OCI-LY7 (cell line): ENCODE results near the gene ZSWIM5. TPM values are rescaled to one million over a fixed set of nuclear protein-coding genes. Genes with fewer than 3 reads are reported as not detected.

Source experiments
- BruUV-seq: library from RNA; stranded (reverse); fragments of 400-500 nt; replicated peaks from 2 replicates; lab custom pipeline; 2021; lab: Mats Ljungman, UMichigan
- CTCF ChIA-PET: fragments of 300-600 bp; sonication (Branson Sonifier 250); formaldehyde crosslinking; loops from one replicate; lab custom pipeline; 2022; ENCODE audit warnings: antibody characterized with exemption; ENCODE audit not compliant: unreplicated experiment; lab: Charles Lee
- POLR2A ChIA-PET: fragments of 300-600 bp; sonication (Branson Sonifier 250); formaldehyde crosslinking; loops from one replicate; lab custom pipeline; 2022; ENCODE audit warnings: antibody characterized with exemption; lab: Charles Lee
- DNase-seq: peaks from one replicate; pipeline ENCODE4 v3.0.0-alpha.2; 2015; ENCODE audit warnings: low spot score
- H2AFZ ChIP-seq: fragments of 200-600 bp; sonication (generic), shearing (Covaris generic); 2 replicates; pipeline ENCODE4 v1.6.1; 2014; ENCODE audit warnings: mild to moderate bottlenecking, antibody characterized with exemption, low read length, moderate library complexity
- H3K27ac ChIP-seq: fragments of 200-600 bp; sonication (generic); 2 replicates; pipeline ENCODE4 v1.5.1; 2014; ENCODE audit warnings: mixed run types, low read depth, mild to moderate bottlenecking, moderate library complexity, low read length, inconsistent platforms; ENCODE audit not compliant: poor library complexity, severe bottlenecking
- H3K36me3 ChIP-seq: fragments of 200-600 bp; sonication (generic); 2 replicates; pipeline ENCODE4 v1.6.1; 2014; ENCODE audit warnings: mild to moderate bottlenecking, antibody characterized with exemption, low read length, moderate library complexity, mixed read lengths; ENCODE audit not compliant: insufficient read depth
- H3K4me1 ChIP-seq: fragments of 200-600 bp; sonication (generic); 2 replicates; pipeline ENCODE4 v1.5.1; 2014; ENCODE audit warnings: mild to moderate bottlenecking, low read length; ENCODE audit not compliant: insufficient read depth, poor library complexity, severe bottlenecking
- H3K4me2 ChIP-seq: fragments of 200-600 bp; sonication (generic); 2 replicates; pipeline ENCODE4 v1.6.1; 2014; ENCODE audit warnings: mild to moderate bottlenecking, low read length
- H3K4me3 ChIP-seq: fragments of 200-600 bp; sonication (generic); 2 replicates; pipeline ENCODE4 v1.5.1; 2014; ENCODE audit warnings: mild to moderate bottlenecking, low read depth, low read length; ENCODE audit not compliant: poor library complexity, severe bottlenecking
- H3K79me2 ChIP-seq: fragments of 200-600 bp; sonication (generic); 2 replicates; pipeline ENCODE4 v1.6.1; 2016; ENCODE audit warnings: low read depth, mild to moderate bottlenecking, low read length, moderate library complexity, mixed read lengths; ENCODE audit not compliant: insufficient read depth
- H3K9me2 ChIP-seq: fragments of 200-600 bp; sonication (generic); 2 replicates; pipeline ENCODE4 v1.6.1; 2016; ENCODE audit warnings: mild to moderate bottlenecking, low read length, mixed read lengths; ENCODE audit not compliant: insufficient read depth
- H3K9me3 ChIP-seq: fragments of 200-600 bp; sonication (generic); 2 replicates; pipeline ENCODE4 v1.6.1; 2014; ENCODE audit warnings: mild to moderate bottlenecking, mixed run types, low read length, mixed read lengths
- H4K20me1 ChIP-seq: fragments of 200-600 bp; sonication (generic); 2 replicates; pipeline ENCODE4 v1.6.1; 2014; ENCODE audit warnings: mild to moderate bottlenecking, antibody characterized with exemption, low read length, moderate library complexity, mixed read lengths; ENCODE audit not compliant: insufficient read depth
- CTCF ChIP-seq: fragments of 200-600 bp; sonication (generic); conservative IDR thresholded peaks from 2 replicates; pipeline ENCODE4 v1.5.1; 2014; ENCODE audit warnings: mild to moderate bottlenecking, antibody characterized with exemption, low read length, moderate library complexity, mixed read lengths
- EZH2phosphoT487 ChIP-seq: fragments of 200-600 bp; sonication (generic); IDR thresholded peaks from 2 replicates; pipeline ENCODE4 v1.6.1; 2018; ENCODE audit warnings: low read depth, borderline replicate concordance, mild to moderate bottlenecking, mixed run types, antibody characterized with exemption, low read length, moderate library complexity, mixed read lengths
- intact Hi-C: fragments of 100-400 bp; cut with micrococcal nuclease; formaldehyde crosslinking; loops from one replicate; pipeline ENCODE4 v1.10.0; 2022; ENCODE audit not compliant: unreplicated experiment
- total RNA-seq, 2 experiments: library from RNA; depleted of rRNA in 1 of 2; stranded (reverse); fragments of >200 nt in 1 of 2; shearing (Covaris generic) in 1 of 2; gene quantifications; 2 replicates each; pipeline ENCODE4 v1.2.3, GENCODE V29; 2014 to 2022

ZSWIM5 gene
- total RNA-seq, 2 experiments from 2014 or later, result 0.28 to 0.42 TPM

GRCh38 chr1:45093334-45093733 is 113.1 kb downstream of the ZSWIM5 start:
- POLR2A ChIA-PET, result interaction anchor here (0.7 to 1.0 kb wide), 3 partner anchors 10 to 1699 kb away, joined by 3 to 6 read pairs (median 5); no protein-coding TSS in a partner anchor
- TF ChIP-seq EZH2phosphoT487 (no peak), CTCF (no peak)
- no peak overlapping the region for H3K4me3 ChIP-seq
- no peaks in the 10 kb centered on the region for H3K36me3 ChIP-seq
- H2AFZ ChIP-seq, result no peak overlapping the region
- H3K27ac ChIP-seq, result no peak overlapping the region
- CTCF ChIA-PET, result no interaction called here
- BruUV-seq, result no TSS peak
- no peaks in the 10 kb centered on the region for H3K79me2 ChIP-seq
- intact Hi-C loops, result no loop called here
- H3K9me2 ChIP-seq, result no peaks in the 10 kb centered on the region
- no peak for DNase-seq
- no peaks in the 10 kb centered on the region for H3K9me3 ChIP-seq
- H4K20me1 ChIP-seq, result no peaks in the 10 kb centered on the region
- H3K4me1 ChIP-seq, result no peaks in the 10 kb centered on the region
- no peak overlapping the region for H3K4me2 ChIP-seq

- ChIA-PET CTCF (no interaction called here), POLR2A (interaction anchor here (1.5 kb wide), 1 partner anchor 11 kb away, joined by 5 read pairs; no protein-coding TSS in a partner anchor)
- Histone ChIP-seq H3K9me2 (no peaks in the 10 kb centered on the region), H3K27ac (no peak overlapping the region), H3K4me1 (no peaks in the 10 kb centered on the region), H3K79me2 (no peaks in the 10 kb centered on the region), H3K36me3 (no peaks in the 10 kb centered on the region), H3K4me2 (no peak overlapping the region), H3K4me3 (no peak overlapping the region), H4K20me1 (no peaks in the 10 kb centered on the region), H3K9me3 (no peaks in the 10 kb centered on the region), H2AFZ (no peak overlapping the region)
- no peak for DNase-seq
- intact Hi-C loops, result no loop called here
- no TSS peak for BruUV-seq
- TF ChIP-seq EZH2phosphoT487 (no peak), CTCF (no peak)
Measured at GRCh38 chr1:45089711-45090110, 116.7 kb downstream of the ZSWIM5 start.

GRCh38 chr1:45084562-45084961 is 121.8 kb downstream of the ZSWIM5 start:
- ChIA-PET POLR2A (no interaction called here), CTCF (no interaction called here)
- Histone ChIP-seq H3K79me2 (no peaks in the 10 kb centered on the region), H3K36me3 (no peaks in the 10 kb centered on the region), H3K9me3 (no peaks in the 10 kb centered on the region), H3K4me2 (no peak overlapping the region), H3K9me2 (no peaks in the 10 kb centered on the region), H2AFZ (no peak overlapping the region), H3K27ac (no peak overlapping the region), H4K20me1 (no peaks in the 10 kb centered on the region), H3K4me1 (no peaks in the 10 kb centered on the region), H3K4me3 (no peak overlapping the region)
- no peak for DNase-seq
- TF ChIP-seq CTCF, result no peak
- TF ChIP-seq EZH2phosphoT487, result no peak
- no TSS peak for BruUV-seq
- intact Hi-C loops, result no loop called here
